Neuronal stem cell (in vitro differentiated cells): ENCODE measurements around the gene FAF1.
"Not testable (repeated sequence)": the region's sequence is repeated elsewhere in the genome, so short reads cannot be mapped to it uniquely, and the experiment has no call there.

Source experiments
- DNase-seq: peaks from one replicate; pipeline ENCODE4 v3.0.0-alpha.2; 2013; ENCODE audit warnings: low spot score
- H2AFZ ChIP-seq: one replicate; pipeline ENCODE4 v1.6.1; 2013; ENCODE audit warnings: mild to moderate bottlenecking, low read length, inconsistent platforms
- H2AK5ac ChIP-seq: 2 replicates; pipeline ENCODE4 v1.6.1; 2013; ENCODE audit warnings: low read depth, mild to moderate bottlenecking, inconsistent platforms, low read length, moderate library complexity, mixed read lengths
- H2BK120ac ChIP-seq: 2 replicates; pipeline ENCODE4 v1.6.1; 2013; ENCODE audit warnings: low read depth, mild to moderate bottlenecking, inconsistent platforms, low read length, moderate library complexity, mixed read lengths
- H2BK12ac ChIP-seq: one replicate; pipeline ENCODE4 v1.6.1; 2013; ENCODE audit warnings: low read length, inconsistent platforms
- H2BK15ac ChIP-seq: 2 replicates; pipeline ENCODE4 v1.6.1; 2013; ENCODE audit warnings: mild to moderate bottlenecking, low read length, inconsistent platforms, mixed read lengths
- H2BK5ac ChIP-seq: one replicate; pipeline ENCODE4 v1.6.1; 2013; ENCODE audit warnings: inconsistent platforms, mild to moderate bottlenecking, low read length, moderate library complexity
- H3K14ac ChIP-seq: one replicate; pipeline ENCODE4 v1.6.1; 2013; ENCODE audit warnings: low read length, inconsistent platforms
- H3K18ac ChIP-seq: 2 replicates; pipeline ENCODE4 v1.6.1; 2013; ENCODE audit warnings: low read length, inconsistent platforms
- H3K23ac ChIP-seq: 2 replicates; pipeline ENCODE4 v1.6.1; 2013; ENCODE audit warnings: low read depth, mild to moderate bottlenecking, mixed read lengths, low read length, inconsistent platforms; ENCODE audit not compliant: poor library complexity
- H3K27ac ChIP-seq: replicated peaks from 3 replicates; pipeline ENCODE4 v1.5.1; 2013; ENCODE audit warnings: low read length, inconsistent platforms
- H3K27me3 ChIP-seq, 3 experiments: 2 replicates each; pipeline ENCODE4 v1.6.1; 2013; ENCODE audit warnings: low read length in 3 of 3, mild to moderate bottlenecking in 2 of 3, inconsistent platforms in 1 of 3, low read depth in 1 of 3, mixed read lengths in 1 of 3, moderate library complexity in 1 of 3; ENCODE audit not compliant: control insufficient read depth in 3 of 3, insufficient read depth in 3 of 3
- H3K36me3 ChIP-seq, 2 donors: replicated peaks in 1 of 2; 2 replicates each; pipeline ENCODE4 v1.6.1; 2013; ENCODE audit warnings: low read length in 2 of 2; ENCODE audit not compliant: control insufficient read depth in 2 of 2, insufficient read depth in 2 of 2
- H3K4ac ChIP-seq: 2 replicates; pipeline ENCODE4 v1.6.1; 2013; ENCODE audit warnings: inconsistent platforms, mild to moderate bottlenecking, low read length, moderate library complexity
- H3K4me1 ChIP-seq, 2 donors: 1 replicate in 1 of 2; 2 replicates in 1 of 2; pipeline ENCODE4 v1.6.1; 2013; ENCODE audit warnings: low read length in 2 of 2, low read depth in 1 of 2; ENCODE audit not compliant: control insufficient read depth in 2 of 2, insufficient read depth in 1 of 2
- H3K4me2 ChIP-seq: one replicate; pipeline ENCODE4 v1.6.1; 2013; ENCODE audit warnings: mild to moderate bottlenecking, low read length, inconsistent platforms; ENCODE audit not compliant: insufficient read depth, poor library complexity, severe bottlenecking
- H3K4me3 ChIP-seq, 2 donors: 2 replicates each; pipeline ENCODE4 v1.5.1; 2013; ENCODE audit warnings: low read length in 2 of 2, mild to moderate bottlenecking in 2 of 2, inconsistent platforms in 1 of 2, moderate library complexity in 1 of 2
- H3K79me1 ChIP-seq: one replicate; pipeline ENCODE4 v1.6.1; 2013; ENCODE audit warnings: low read depth, mild to moderate bottlenecking, inconsistent platforms, low read length, moderate library complexity
- H3K9ac ChIP-seq: one replicate; pipeline ENCODE4 v1.6.1; 2013; ENCODE audit warnings: mild to moderate bottlenecking, low read depth, low read length, inconsistent platforms; ENCODE audit not compliant: poor library complexity
- H3K9me3 ChIP-seq, 2 donors: replicated peaks in 1 of 2; 2 replicates each; pipeline versions ENCODE3 to v1.6.1; 2013; ENCODE audit warnings: low read length in 2 of 2, mild to moderate bottlenecking in 2 of 2, inconsistent platforms in 1 of 2, low read depth in 1 of 2, mixed read lengths in 1 of 2, moderate library complexity in 1 of 2; ENCODE audit not compliant: control insufficient read depth in 2 of 2, insufficient read depth in 1 of 2
- H4K8ac ChIP-seq: one replicate; pipeline ENCODE4 v1.6.1; 2013; ENCODE audit warnings: low read depth, mild to moderate bottlenecking, inconsistent platforms, low read length, moderate library complexity
- H4K91ac ChIP-seq: one replicate; pipeline ENCODE4 v1.6.1; 2013; ENCODE audit warnings: low read length, low read depth, mild to moderate bottlenecking, inconsistent platforms; ENCODE audit not compliant: poor library complexity
- WGBS, 2 donors: extraction: QIAGEN DNeasy Blood & Tissue Kit; methylation state at CpG; one replicate each; pipeline ENCODE4 v1.1.7; 2013; ENCODE audit warnings: missing lambda C conversion rate in 2 of 2, mixed read lengths in 1 of 2; ENCODE audit not compliant: insufficient read length in 2 of 2, insufficient replicate concordance in 1 of 2; ENCODE audit errors: extremely low coverage in 2 of 2; 5-methylcytosine and 5-hydroxymethylcytosine counted together

Gene FAF1

DNA sequence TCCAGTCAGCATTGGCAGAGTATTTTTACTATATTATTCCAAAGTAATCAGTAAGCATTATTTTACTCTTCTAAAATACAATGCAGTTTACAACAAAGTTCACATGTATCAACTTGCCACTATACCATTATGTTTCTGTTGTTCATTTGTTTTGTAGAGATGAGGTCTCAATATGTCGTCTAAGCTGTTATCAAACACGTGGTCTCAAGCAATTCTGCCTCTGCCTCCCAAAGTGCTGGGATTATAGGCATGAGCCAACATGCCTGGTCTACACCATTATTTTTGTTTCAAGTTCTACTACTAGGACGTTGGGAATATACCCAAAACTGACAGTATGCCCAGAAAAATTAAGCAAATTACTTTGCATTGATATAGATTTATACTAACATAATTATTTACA lies 19.8 kb downstream of the FAF1 start:
- Histone ChIP-seq H3K4me1 (no peaks in the 10 kb centered on the region), H4K91ac (no peak overlapping the region), H3K9me3 (no peaks in the 10 kb centered on the region), H2BK15ac (no peak overlapping the region), H3K14ac (no peak overlapping the region), H2AFZ (no peak overlapping the region), H4K8ac (no peak overlapping the region), H2BK120ac (no peak overlapping the region), H3K18ac (no peak overlapping the region), H2AK5ac (no peak overlapping the region), H3K4ac (no peak overlapping the region), H3K23ac (no peak overlapping the region), H2BK5ac (no peak overlapping the region), H3K4me3 (no peak overlapping the region), H3K79me1 (peaks cover 3% of the 10 kb centered on the region), H3K36me3 (peaks cover 0 to 8% of the 10 kb centered on the region in 2 donors), H3K27me3 (no peaks in the 10 kb centered on the region), H2BK12ac (no peak overlapping the region), H3K9ac (no peak overlapping the region), H3K4me2 (no peak overlapping the region), H3K27ac (no peak overlapping the region)
- WGBS, 2 donors, result no CpG with 5 or more reads among the region's 3 CpGs
- DNase-seq, result no peak

DNA sequence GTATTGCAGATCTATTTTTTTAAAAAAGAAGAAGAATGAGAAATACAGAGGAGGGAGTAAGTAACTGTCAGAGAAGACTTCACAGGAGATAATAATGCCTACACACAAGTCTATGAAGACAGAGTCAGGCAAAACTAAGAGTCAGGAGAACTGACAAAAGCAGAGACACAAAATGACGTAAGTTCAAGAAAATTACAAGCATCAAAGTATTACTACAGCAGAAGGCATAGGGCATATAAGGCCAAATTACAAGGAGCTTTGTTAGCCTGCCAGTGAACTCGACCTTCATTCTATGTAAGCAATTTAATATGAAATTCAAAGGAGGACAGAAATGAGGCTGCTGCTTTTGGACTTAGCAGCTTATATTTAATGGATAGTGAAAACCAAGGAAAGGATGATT lies 23.7 kb downstream of the FAF1 start:
- H2BK12ac ChIP-seq, result no peak overlapping the region
- H3K18ac ChIP-seq, result no peak overlapping the region
- no peak overlapping the region for H3K9ac ChIP-seq
- H3K27ac ChIP-seq, result no peak overlapping the region
- H2BK5ac ChIP-seq, result no peak overlapping the region
- no peak overlapping the region for H3K4me2 ChIP-seq
- H3K14ac ChIP-seq, result no peak overlapping the region
- H3K9me3 ChIP-seq, result no peaks in the 10 kb centered on the region
- H4K91ac ChIP-seq, result no peak overlapping the region
- H4K8ac ChIP-seq, result no peak overlapping the region
- H3K23ac ChIP-seq, result no peak overlapping the region
- no peak overlapping the region for H2AFZ ChIP-seq
- no peaks in the 10 kb centered on the region for H3K79me1 ChIP-seq
- no peak overlapping the region for H2BK120ac ChIP-seq
- H2AK5ac ChIP-seq, result no peak overlapping the region
- H2BK15ac ChIP-seq, result no peak overlapping the region
- DNase-seq, result no peak
- no peaks in the 10 kb centered on the region for H3K36me3 ChIP-seq
- no peaks in the 10 kb centered on the region for H3K27me3 ChIP-seq
- no CpG with 5 or more reads among the region's 2 CpGs for WGBS, 2 donors
- H3K4me1 ChIP-seq, result no peaks in the 10 kb centered on the region
- no peak overlapping the region for H3K4ac ChIP-seq
- H3K4me3 ChIP-seq, result no peak overlapping the region

DNA sequence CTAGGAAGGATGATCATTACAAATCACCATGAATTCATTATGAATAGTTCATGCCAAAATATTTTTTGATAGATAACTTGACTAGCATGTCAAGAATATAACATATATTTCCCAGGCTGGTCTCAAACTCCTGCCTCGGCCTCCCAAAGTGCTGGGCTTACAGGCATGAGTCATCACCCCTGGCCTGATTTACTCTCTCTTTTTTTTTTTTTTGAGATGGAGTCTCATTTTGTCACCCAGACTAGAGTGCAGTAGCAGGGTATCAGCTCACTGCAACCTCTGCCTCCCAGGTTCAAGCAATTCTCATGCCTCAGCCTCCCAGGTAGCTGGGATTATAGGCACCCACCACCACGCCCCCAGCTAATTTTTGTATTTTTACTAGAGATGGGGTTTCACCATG lies 24.8 kb downstream of the FAF1 start:
- H2BK120ac ChIP-seq, H2BK15ac ChIP-seq, H3K4me1 ChIP-seq, H3K9ac ChIP-seq, H4K91ac ChIP-seq, DNase-seq, H3K4ac ChIP-seq, H3K4me2 ChIP-seq, H2AK5ac ChIP-seq, H3K4me3 ChIP-seq, H3K27me3 ChIP-seq, H4K8ac ChIP-seq, H2AFZ ChIP-seq, H3K23ac ChIP-seq, H2BK12ac ChIP-seq, H2BK5ac ChIP-seq, H3K18ac ChIP-seq, H3K36me3 ChIP-seq, H3K79me1 ChIP-seq, H3K14ac ChIP-seq, H3K9me3 ChIP-seq, H3K27ac ChIP-seq: not testable (repeated sequence)
- WGBS, 2 donors, result no CpG with 5 or more reads among the region's 2 CpGs

DNA sequence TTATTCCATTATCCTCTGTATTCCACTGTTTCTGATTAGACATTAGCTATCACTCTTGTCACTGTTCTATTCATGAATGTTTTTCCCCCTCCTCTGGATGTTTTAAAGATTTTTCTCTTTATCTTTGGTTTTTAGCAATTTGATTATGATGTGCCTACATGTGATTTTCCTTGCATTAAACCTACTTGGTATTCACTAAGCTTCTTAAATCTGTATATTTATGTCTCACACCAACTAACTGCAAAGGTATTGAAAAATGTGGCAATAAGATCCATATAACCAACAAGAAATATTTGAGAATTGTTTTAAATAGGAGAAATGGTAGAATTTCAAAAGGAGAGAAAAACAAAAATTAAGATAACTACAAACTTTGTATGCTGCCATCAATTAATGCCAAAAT lies 25.2 kb downstream of the FAF1 start:
- H3K36me3 ChIP-seq, result no peaks in the 10 kb centered on the region
- no peak overlapping the region for H2AK5ac ChIP-seq
- H3K18ac ChIP-seq, result no peak overlapping the region
- H3K4me3 ChIP-seq, result no peak overlapping the region
- no peak overlapping the region for H2BK12ac ChIP-seq
- no peaks in the 10 kb centered on the region for H3K4me1 ChIP-seq
- no peak overlapping the region for H3K27ac ChIP-seq
- H4K8ac ChIP-seq, result no peak overlapping the region
- no peak overlapping the region for H3K23ac ChIP-seq
- no peak for DNase-seq
- H3K4ac ChIP-seq, result no peak overlapping the region
- H2BK15ac ChIP-seq, result no peak overlapping the region
- H3K9me3 ChIP-seq, result no peaks in the 10 kb centered on the region
- H2BK120ac ChIP-seq, result no peak overlapping the region
- H3K14ac ChIP-seq, result no peak overlapping the region
- no peak overlapping the region for H4K91ac ChIP-seq
- H2AFZ ChIP-seq, result no peak overlapping the region
- no peak overlapping the region for H3K4me2 ChIP-seq
- no peak overlapping the region for H3K9ac ChIP-seq
- H3K79me1 ChIP-seq, result no peaks in the 10 kb centered on the region
- no peaks in the 10 kb centered on the region for H3K27me3 ChIP-seq
- no peak overlapping the region for H2BK5ac ChIP-seq
